HEK293 (cell line): ENCODE measurements around the gene GPR132.

Experiments
- CTCF ChIA-PET: fragments of 350-600 bp; formaldehyde crosslinking; extraction: SDS; loops from one replicate; lab custom pipeline; 2021; ENCODE audit warnings: antibody characterized with exemption; lab: Yijun Ruan, JAX
- POLR2A ChIA-PET: fragments of 300-600 bp; formaldehyde crosslinking; extraction: SDS; loops from one replicate; lab custom pipeline; 2020; ENCODE audit warnings: antibody characterized with exemption, inconsistent platforms; lab: Yijun Ruan, JAX
- H3K27ac ChIP-seq: fragments of 200-500 bp; sonication (Bioruptor generic); 2 replicates; pipeline ENCODE4 v1.5.1; 2014; ENCODE audit warnings: low read depth, low read length, control low read depth, inconsistent platforms; ENCODE audit errors: extremely low read depth
- H3K36me3 ChIP-seq, 2 experiments: fragments of 200-500 bp in 1 of 2; sonication (Bioruptor generic) in 1 of 2; 1 replicate in 1 of 2; 2 replicates in 1 of 2; pipeline ENCODE4 v1.5.1; 2014 to 2017; ENCODE audit warnings: inconsistent platforms in 2 of 2, low read length in 2 of 2; ENCODE audit not compliant: control insufficient read depth in 2 of 2, insufficient read depth in 1 of 2
- H3K4me1 ChIP-seq: fragments of 200-500 bp; sonication (Bioruptor generic); 2 replicates; pipeline ENCODE4 v1.5.1; 2014; ENCODE audit warnings: mild to moderate bottlenecking, low read length, inconsistent platforms; ENCODE audit not compliant: control insufficient read depth, insufficient read depth
- H3K4me3 ChIP-seq: 2 replicates; pipeline ENCODE4 v1.5.1; 2011; ENCODE audit warnings: low read depth, mild to moderate bottlenecking, control low read depth, low read length, moderate library complexity
- H3K9me3 ChIP-seq: fragments of 200-500 bp; sonication (Bioruptor generic); 2 replicates; pipeline ENCODE4 v1.5.1; 2014; ENCODE audit warnings: low read depth, low read length, inconsistent platforms; ENCODE audit not compliant: control insufficient read depth, insufficient read depth
- BCL6B ChIP-seq: fragments of 450-650 bp; formaldehyde crosslinking; IDR thresholded peaks from 2 replicates; pipeline ENCODE4 v1.5.1; 2017; ENCODE audit warnings: missing biosample characterization, missing genetic modification characterization
- CTCF ChIP-seq: fragments of 450-650 bp; formaldehyde crosslinking; IDR thresholded peaks from 2 replicates; pipeline ENCODE4 v1.5.1; 2016; ENCODE audit warnings: missing biosample characterization, missing genetic modification characterization
- GLIS1 ChIP-seq: fragments of 450-650 bp; formaldehyde crosslinking; IDR thresholded peaks from 2 replicates; pipeline ENCODE4 v1.5.1; 2016; ENCODE audit warnings: missing biosample characterization, missing genetic modification characterization
- HOXD13 ChIP-seq: sonication (generic); formaldehyde crosslinking; IDR thresholded peaks from 2 replicates; pipeline ENCODE4 v1.8.0; 2022; ENCODE audit warnings: missing genetic modification reagents, borderline replicate concordance
- IKZF3 ChIP-seq: fragments of 450-650 bp; IDR thresholded peaks from 2 replicates; pipeline ENCODE4 v1.5.0; 2018; ENCODE audit warnings: missing biosample characterization, mild to moderate bottlenecking, missing genetic modification characterization, moderate library complexity
- PRDM1 ChIP-seq: fragments of 450-650 bp; formaldehyde crosslinking; IDR thresholded peaks from 2 replicates; pipeline ENCODE4; 2016; ENCODE audit warnings: missing biosample characterization, missing genetic modification characterization
- PRDM10 ChIP-seq: fragments of 450-650 bp; formaldehyde crosslinking; IDR thresholded peaks from 2 replicates; pipeline ENCODE4 v1.5.1; 2016; ENCODE audit warnings: missing biosample characterization, missing genetic modification characterization
- ZNF138 ChIP-seq: fragments of 450-650 bp; formaldehyde crosslinking; IDR thresholded peaks from 2 replicates; pipeline ENCODE4 v1.5.1; 2016; ENCODE audit warnings: missing biosample characterization, missing genetic modification characterization, borderline replicate concordance
- ZNF155 ChIP-seq: fragments of 450-650 bp; formaldehyde crosslinking; IDR thresholded peaks from 2 replicates; pipeline ENCODE4 v1.5.1; 2016; ENCODE audit warnings: missing biosample characterization, missing genetic modification characterization
- ZNF26 ChIP-seq: fragments of 450-650 bp; formaldehyde crosslinking; IDR thresholded peaks from 2 replicates; pipeline ENCODE4 v1.5.1; 2016; ENCODE audit warnings: missing biosample characterization, missing genetic modification characterization
- ZNF324 ChIP-seq: fragments of 450-650 bp; formaldehyde crosslinking; IDR thresholded peaks from 2 replicates; pipeline ENCODE4 v1.5.1; 2016; ENCODE audit warnings: missing biosample characterization, missing genetic modification characterization
- ZNF391 ChIP-seq: fragments of 450-650 bp; formaldehyde crosslinking; IDR thresholded peaks from 2 replicates; pipeline ENCODE4 v1.5.1; 2016; ENCODE audit warnings: low read depth, missing biosample characterization, missing genetic modification characterization, borderline replicate concordance
- ZNF600 ChIP-seq: fragments of 450-650 bp; formaldehyde crosslinking; IDR thresholded peaks from 2 replicates; pipeline ENCODE4 v1.5.1; 2016; ENCODE audit warnings: missing biosample characterization, missing genetic modification characterization

The GPR132 gene

GRCh38 chr14:105026802-105027563 is 38.2 kb downstream of the GPR132 start (continued):
- TF ChIP-seq PRDM10 (tag by site-specific recombination) (peak; percentile 24; the same call in 1 of the 2 replicates), CTCF (no peak)

GRCh38 chr14:105026033-105026785 is 39.0 kb downstream of the GPR132 start:
- H3K4me1 ChIP-seq, result no peaks in the 10 kb centered on the region
- TF ChIP-seq ZNF26 (no peak), PRDM1 (tag by site-specific recombination) (peak; percentile 93)
- H3K27ac ChIP-seq, result no peak overlapping the region
- H3K9me3 ChIP-seq, result no peaks in the 10 kb centered on the region
- H3K4me3 ChIP-seq, result no peak overlapping the region
- H3K36me3 ChIP-seq, result no peaks in the 10 kb centered on the region
- ChIA-PET POLR2A (no interaction called here), CTCF (interaction anchor here (0.7 to 2.8 kb wide), 3 partner anchors 18 to 51 kb away, joined by 3 to 12 read pairs (median 4); no protein-coding TSS in a partner anchor)

- no peak overlapping the region for H3K27ac ChIP-seq
- H3K4me1 ChIP-seq, result no peaks in the 10 kb centered on the region
- ChIA-PET POLR2A (interaction anchor here (1.0 kb wide), 1 partner anchor 9 kb away, joined by 3 read pairs; no protein-coding TSS in a partner anchor), CTCF (interaction anchor here (1.2 to 2.8 kb wide), 3 partner anchors 18 to 50 kb away, joined by 3 to 12 read pairs (median 4); no protein-coding TSS in a partner anchor)
- no peak overlapping the region for H3K4me3 ChIP-seq
- TF ChIP-seq HOXD13 (CRISPR knock-in tag) (no peak), BCL6B (tag by site-specific recombination) (no peak), ZNF138 (no peak), GLIS1 (no peak), ZNF324 (tag by site-specific recombination) (no peak), ZNF155 (tag by site-specific recombination) (no peak), ZNF391 (tag by site-specific recombination) (no peak), PRDM10 (tag by site-specific recombination) (no peak), ZNF600 (no peak), IKZF3 (tag by site-specific recombination) (no peak)
- no peaks in the 10 kb centered on the region for H3K36me3 ChIP-seq
- no peaks in the 10 kb centered on the region for H3K9me3 ChIP-seq
These were observed 39.8 kb downstream of the GPR132 start for GRCh38 chr14:105025429-105025828.
